GM15510 (cell line): Measurements from ENCODE around the gene PRPF40A.

ENCODE experiments used
- POLR2A ChIP-seq: IDR thresholded peaks from 3 replicates; pipeline ENCODE4 v1.6.1; 2011; ENCODE audit warnings: borderline replicate concordance; ENCODE audit not compliant: insufficient read length; ENCODE audit errors: extremely low read depth

PRPF40A gene

GRCh38 chr2:152682663-152683062, 34.6 kb downstream of the PRPF40A start:
- no peak for TF ChIP-seq POLR2A

DNA sequence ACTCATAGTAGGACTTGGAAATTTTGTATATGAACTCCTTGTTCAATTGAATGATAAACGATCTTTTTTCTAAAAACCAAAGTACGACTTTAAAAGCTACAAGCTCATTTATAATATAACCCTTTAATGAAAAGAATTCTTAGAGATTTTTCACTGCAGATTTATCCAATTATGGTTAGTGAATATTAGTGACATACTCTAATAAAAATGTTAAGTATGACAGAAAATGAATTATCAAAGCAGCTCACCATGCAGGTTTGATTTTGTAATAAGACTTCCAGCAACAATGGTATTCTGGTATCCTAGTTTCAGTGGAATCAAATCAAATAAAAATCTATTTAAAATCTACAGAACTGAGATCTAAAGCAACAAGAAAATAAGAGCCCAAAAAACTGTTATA, 38.5 kb downstream of the PRPF40A start:
- no peak for TF ChIP-seq POLR2A

- no peak for TF ChIP-seq POLR2A
Observed at GRCh38 chr2:152676461-152676860, 40.8 kb downstream of the PRPF40A start.

GRCh38 chr2:152674334-152674733, 42.9 kb downstream of the PRPF40A start:
- TF ChIP-seq POLR2A, result no peak

DNA sequence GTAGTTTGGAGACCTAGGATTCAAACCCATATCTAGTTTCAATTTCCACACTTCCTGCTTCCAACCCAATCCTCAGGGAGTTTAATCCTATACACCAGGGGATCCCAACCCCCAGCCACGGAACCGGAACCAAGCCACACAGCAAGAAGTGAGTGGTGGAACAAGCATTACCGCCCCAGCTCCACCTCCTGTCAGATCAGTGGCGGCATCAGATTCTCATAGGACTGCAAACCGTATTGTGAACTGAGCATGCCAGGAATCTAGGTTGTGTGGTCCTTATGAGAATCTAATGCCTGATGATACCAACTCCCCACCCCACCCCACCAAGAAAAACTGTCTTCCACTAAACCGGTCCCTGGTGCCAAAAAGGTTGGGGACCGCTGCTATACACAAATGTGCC, 52.5 kb downstream of the PRPF40A start:
- TF ChIP-seq POLR2A, result no peak

DNA sequence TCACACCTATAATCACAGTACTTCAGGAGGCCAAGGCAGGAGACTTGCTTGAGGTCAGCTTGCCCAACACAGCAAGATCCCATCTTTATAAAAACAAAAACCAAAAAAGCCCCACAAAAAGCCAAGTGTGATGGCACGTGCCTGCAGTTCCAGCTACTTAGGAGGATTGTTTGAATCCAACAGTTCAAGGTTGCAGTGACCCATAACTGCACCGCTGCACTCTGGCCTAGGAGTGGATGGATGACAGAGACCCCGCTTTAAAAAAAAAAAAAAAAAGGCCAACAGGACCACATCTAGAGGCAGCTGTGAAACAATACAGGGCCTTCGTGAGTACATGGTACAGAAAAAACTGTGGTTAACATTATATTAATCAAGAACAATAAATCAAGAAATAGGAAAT, 56.2 kb downstream of the PRPF40A start:
- TF ChIP-seq POLR2A, result no peak

- TF ChIP-seq POLR2A, result no peak
Observed at GRCh38 chr2:152658221-152658620, 59.0 kb downstream of the PRPF40A start.

DNA sequence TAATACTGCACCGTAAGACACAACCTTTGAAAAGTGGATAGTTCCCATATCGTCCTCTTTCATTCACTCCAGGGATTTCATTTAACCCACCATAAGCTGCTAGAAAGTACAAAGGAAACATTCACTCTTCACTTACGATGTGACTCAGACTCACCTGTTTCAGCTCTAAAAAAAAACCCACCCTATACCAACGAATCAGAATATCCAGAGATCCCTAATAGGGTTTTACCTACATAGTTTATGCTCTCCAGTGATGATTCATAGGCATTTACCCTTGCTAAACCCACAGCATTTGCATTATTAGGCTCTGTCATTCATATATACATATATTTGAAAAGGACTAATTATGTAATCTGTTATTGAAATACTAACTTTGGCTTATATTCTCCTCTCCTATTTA, 60.2 kb downstream of the PRPF40A start:
- TF ChIP-seq POLR2A, result no peak

GRCh38 chr2:152655880-152656279, 61.4 kb downstream of the PRPF40A start:
- no peak for TF ChIP-seq POLR2A

GRCh38 chr2:152651834-152652233, 65.4 kb downstream of the PRPF40A start:
- no peak for TF ChIP-seq POLR2A

DNA sequence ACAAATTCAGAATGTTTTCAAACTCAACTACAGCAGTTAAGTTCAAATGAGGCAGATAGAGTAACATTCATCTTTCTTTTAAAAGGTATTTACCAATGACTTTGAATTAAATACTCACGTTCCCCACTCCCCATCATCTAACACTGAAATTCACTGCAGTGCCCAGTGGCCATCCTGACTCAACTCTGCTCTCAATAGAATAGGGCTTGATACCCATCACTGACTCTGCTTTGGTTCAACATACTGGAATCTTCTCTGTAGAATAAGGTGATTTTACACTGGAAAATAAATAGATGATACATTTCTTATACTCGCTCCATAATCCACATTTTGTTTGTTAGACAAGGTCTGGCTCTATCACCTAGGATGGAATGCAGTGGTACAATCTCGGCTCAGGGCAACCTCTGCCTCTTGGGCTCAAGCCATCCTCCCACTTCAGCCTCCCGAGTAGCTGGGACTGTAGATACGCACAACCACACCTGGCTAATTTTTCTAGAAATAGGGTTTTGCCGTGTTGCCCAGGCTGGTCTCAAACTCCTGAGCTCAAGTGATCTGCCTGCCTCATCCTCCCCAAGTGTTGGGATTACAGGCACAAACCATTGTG, 66.4 kb downstream of the PRPF40A start:
- no peak for TF ChIP-seq POLR2A

- TF ChIP-seq POLR2A, result no peak
Observed at GRCh38 chr2:152649997-152650396, 67.3 kb downstream of the PRPF40A start.

DNA sequence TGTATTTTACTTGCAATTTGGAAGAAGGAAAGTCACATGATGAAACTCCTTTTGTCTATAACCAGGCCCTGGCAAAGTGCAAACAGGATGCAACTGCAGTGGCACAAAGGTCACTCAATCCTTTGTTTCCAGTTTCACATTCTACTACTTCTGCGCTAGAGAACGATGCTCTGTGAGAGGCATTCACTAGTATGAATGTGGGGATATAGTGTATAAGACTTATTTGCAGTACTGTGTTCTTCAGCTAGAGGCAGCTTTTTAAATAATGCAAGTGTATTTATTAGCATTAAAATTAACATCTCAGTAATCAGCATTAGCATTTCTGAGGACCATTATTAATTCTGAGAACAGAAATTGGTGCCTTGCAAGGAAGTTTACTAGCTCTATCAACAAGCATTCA, 68.9 kb downstream of the PRPF40A start:
- no peak for TF ChIP-seq POLR2A

- no peak for TF ChIP-seq POLR2A
Observed at GRCh38 chr2:152647552-152647951, 69.7 kb downstream of the PRPF40A start.

DNA sequence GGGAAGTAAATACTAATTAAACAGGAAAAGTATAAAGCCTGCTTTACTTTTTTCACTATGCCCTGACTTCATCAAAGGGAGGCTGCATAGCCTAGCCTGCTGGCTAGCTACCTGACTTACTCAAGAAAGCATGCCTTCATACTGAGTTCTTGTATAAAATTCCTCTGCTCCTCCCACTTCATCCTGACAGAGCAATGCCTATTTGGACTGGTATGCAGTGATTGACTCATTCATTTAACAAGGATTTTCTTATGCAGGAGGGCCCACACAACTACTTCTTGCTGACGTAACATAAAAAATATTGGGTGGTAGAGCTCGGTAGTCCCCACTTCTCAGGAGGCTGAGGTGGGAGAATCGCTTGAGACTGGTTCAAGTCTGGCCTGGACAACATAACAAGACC, 70.5 kb downstream of the PRPF40A start:
- TF ChIP-seq POLR2A, result no peak

DNA sequence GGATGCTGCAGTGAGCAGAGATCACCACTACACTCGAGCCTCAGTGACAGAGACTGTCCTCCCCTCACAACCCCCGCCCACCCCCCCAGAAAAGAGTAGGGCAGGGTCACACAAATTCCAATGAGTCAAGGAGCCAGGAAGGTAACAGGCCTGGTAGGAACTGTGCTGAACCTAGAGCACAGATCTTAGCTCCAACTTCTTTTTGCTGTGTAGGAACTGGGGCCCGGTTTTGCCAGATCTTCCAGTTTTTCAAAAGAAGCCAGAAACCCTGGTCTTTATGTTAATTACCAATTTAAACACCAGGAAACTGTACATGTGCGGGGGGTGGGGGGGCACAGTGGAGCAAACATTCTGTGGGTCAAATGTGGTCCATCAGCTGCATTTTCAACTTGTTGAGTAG, 71.0 kb downstream of the PRPF40A start:
- no peak for TF ChIP-seq POLR2A
